ENCODE data around the gene HPCA.

HPCA gene

DNA sequence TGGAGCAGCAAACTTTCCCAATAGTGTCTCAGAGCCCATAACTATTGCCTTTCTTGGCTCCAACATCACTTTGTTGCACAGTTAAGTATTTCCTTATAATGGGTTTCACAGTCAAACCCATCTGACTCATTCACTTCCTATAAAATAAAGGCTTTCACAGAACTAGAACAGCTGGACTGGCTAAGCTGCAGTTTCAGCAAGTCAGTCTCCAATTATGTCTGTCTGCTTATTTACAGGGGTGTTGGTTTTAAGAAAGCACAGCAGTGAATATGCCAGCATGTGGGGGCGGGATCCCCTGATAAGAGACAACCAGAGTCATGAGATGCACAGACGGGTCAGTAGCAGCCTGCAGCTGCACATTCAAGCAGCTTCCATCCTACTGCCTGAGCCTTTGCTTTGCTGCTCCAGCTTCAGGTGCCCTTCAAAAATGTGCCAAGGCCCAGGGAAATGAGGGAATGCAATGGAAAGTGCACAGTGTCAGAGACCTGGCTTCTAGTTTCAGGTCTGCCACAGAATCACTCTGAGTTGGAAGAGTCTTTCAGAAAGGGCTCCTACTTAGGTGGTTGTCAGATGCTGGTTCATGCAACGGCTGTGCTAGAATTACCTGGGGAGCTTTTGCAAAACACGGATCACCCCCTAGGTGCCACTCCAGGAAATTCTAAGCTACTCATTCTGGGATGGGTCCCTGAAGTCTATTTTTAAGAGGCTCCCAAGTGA is 53.5 kb downstream of the HPCA start:
- peak; percentile 76 for DNase-seq

DNA sequence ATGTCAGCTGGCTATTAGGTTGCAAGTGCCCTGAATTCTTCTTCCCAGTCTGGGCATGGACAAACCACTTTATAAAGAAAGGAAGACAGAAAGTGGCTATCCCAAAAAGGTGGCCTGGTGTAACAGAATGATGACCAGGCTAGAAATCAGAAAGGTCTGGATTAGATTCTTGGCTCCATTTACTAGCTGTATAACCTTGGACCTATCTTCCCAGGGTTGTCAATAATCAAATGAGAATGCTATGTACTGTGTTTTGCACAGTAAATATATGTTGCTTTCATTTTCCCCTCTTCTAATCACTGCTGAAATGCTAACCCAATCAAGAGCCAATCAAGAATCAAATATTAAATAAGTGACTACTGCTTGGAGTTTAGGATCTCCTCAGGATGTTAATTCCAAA is 57.9 kb downstream of the HPCA start:
- DNase-seq = no peak
